ENCODE results near the gene AICDA.
A peak's percentile ranks its signal among the peaks of the same experiment; 100 is the strongest.

AICDA gene

GRCh38 chr12:8605057-8605456 is 7.6 kb downstream of the AICDA start:
- Histone ChIP-seq H3K27ac (no peak overlapping the region), H3K27me3 (replicated peaks) (no peaks in the 10 kb centered on the region), H3K4me3 (ENCODE audit: low read depth, low read length) (no peak overlapping the region), H3K36me3 (replicated peaks) (no peaks in the 10 kb centered on the region)
- in situ Hi-C loops (cut with HindIII; ENCODE audit: low pct_ligation_motif_present, low sequenced_read_pairs) = no loop called here
- TF ChIP-seq CTCF (IDR thresholded peaks at IDR 0.05; ENCODE audit: low read depth, low read length, missing control alignments) = no peak
- no peak for DNase-seq

GRCh38 chr12:8603856-8604255 is 8.8 kb downstream of the AICDA start:
- Histone ChIP-seq H3K4me3 (ENCODE audit: low read depth, low read length) (no peak overlapping the region), H3K27ac (no peak overlapping the region), H3K36me3 (replicated peaks) (no peaks in the 10 kb centered on the region), H3K27me3 (replicated peaks) (no peaks in the 10 kb centered on the region)
- TF ChIP-seq CTCF (IDR thresholded peaks at IDR 0.05; ENCODE audit: low read depth, low read length, missing control alignments) = peak; percentile 33
- DNase-seq = peak; percentile 3
- in situ Hi-C loops (cut with HindIII; ENCODE audit: low pct_ligation_motif_present, low sequenced_read_pairs) = no loop called here

GRCh38 chr12:8603286-8603685 is 9.4 kb downstream of the AICDA start:
- in situ Hi-C loops (cut with HindIII; ENCODE audit: low pct_ligation_motif_present, low sequenced_read_pairs) = no loop called here
- Histone ChIP-seq H3K27ac (no peak overlapping the region), H3K4me3 (ENCODE audit: low read depth, low read length) (no peak overlapping the region), H3K27me3 (replicated peaks) (no peaks in the 10 kb centered on the region), H3K36me3 (replicated peaks) (no peaks in the 10 kb centered on the region)
- DNase-seq = no peak
- TF ChIP-seq CTCF (IDR thresholded peaks at IDR 0.05; ENCODE audit: low read depth, low read length, missing control alignments) = no peak

GRCh38 chr12:8596561-8596960 is 16.1 kb downstream of the AICDA start:
- DNase-seq = no peak
- in situ Hi-C loops (cut with HindIII; ENCODE audit: low pct_ligation_motif_present, low sequenced_read_pairs) = no loop called here
- Histone ChIP-seq H3K36me3 (replicated peaks) (no peaks in the 10 kb centered on the region), H3K27me3 (replicated peaks) (no peaks in the 10 kb centered on the region), H3K4me3 (ENCODE audit: low read depth, low read length) (no peak overlapping the region), H3K27ac (no peak overlapping the region)
- TF ChIP-seq CTCF (IDR thresholded peaks at IDR 0.05; ENCODE audit: low read depth, low read length, missing control alignments) = no peak

- TF ChIP-seq CTCF (IDR thresholded peaks at IDR 0.05; ENCODE audit: low read depth, low read length, missing control alignments) = no peak
- Histone ChIP-seq H3K27ac (no peak overlapping the region), H3K27me3 (replicated peaks) (no peaks in the 10 kb centered on the region), H3K4me3 (ENCODE audit: low read depth, low read length) (no peak overlapping the region), H3K36me3 (replicated peaks) (no peaks in the 10 kb centered on the region)
- no peak for DNase-seq
- in situ Hi-C loops (cut with HindIII; ENCODE audit: low pct_ligation_motif_present, low sequenced_read_pairs) = no loop called here
These were observed 18.6 kb downstream of the AICDA start for GRCh38 chr12:8594072-8594471.

GRCh38 chr12:8593246-8593645 is 19.4 kb downstream of the AICDA start:
- Histone ChIP-seq H3K27ac (no peak overlapping the region), H3K27me3 (replicated peaks) (no peaks in the 10 kb centered on the region), H3K36me3 (replicated peaks) (no peaks in the 10 kb centered on the region), H3K4me3 (ENCODE audit: low read depth, low read length) (no peak overlapping the region)
- TF ChIP-seq CTCF (IDR thresholded peaks at IDR 0.05; ENCODE audit: low read depth, low read length, missing control alignments) = no peak
- in situ Hi-C loops (cut with HindIII; ENCODE audit: low pct_ligation_motif_present, low sequenced_read_pairs) = no loop called here
- DNase-seq = no peak
